ENCODE results near the gene FAM83B. TPM values are rescaled to one million over a fixed set of nuclear protein-coding genes. Genes with fewer than 3 reads are reported as not detected.

The FAM83B gene
- total and polyA plus RNA-seq, 2 donors (not counting 3 experiments of a cell fraction or from before 2014, with no cell fraction given) = not detected

DNA sequence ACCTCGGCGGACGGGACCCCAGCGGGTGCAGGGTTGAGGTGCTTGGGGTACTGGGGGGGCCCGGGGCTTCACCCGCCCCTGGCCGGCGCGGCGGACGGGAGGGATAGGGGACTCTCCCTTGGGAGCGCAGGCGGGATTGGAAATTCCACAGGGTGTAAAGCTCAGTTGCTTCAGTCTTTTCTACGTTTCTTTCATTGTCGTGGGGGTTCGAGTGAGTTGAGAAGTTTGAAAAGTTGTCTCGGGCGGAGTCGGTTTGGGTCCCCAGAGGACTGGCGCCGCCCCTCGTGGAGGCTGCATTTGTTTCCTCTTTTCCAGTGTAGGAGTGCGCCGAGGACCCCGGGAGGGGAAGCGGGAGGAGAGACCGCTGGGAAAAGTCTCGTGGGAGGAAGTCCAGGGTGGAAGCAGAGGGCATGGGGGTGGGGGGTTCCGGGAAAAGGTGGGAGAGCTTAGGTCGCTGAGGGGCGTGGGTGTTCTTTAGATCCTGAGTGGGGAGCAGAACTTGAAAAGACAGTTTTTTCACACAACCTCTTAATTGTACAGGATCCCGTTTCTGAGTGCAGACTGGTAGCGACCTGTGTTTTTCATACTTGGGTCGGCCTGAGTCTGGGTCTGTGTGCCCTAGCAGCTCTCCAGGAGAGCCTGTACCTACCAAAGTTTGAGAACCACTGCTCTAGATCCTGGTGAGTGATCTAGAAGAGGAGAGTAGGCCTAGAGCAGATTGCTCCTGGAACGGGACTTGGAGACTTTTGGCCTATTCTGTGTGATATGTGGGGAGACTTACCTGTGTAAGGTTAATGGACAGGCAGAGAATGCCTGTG, 495 bp downstream of the FAM83B start:
- TF ChIP-seq EZH2 (IDR thresholded peaks at IDR 0.05; ENCODE audit: borderline replicate concordance, low read depth, low read length, severe bottlenecking) (peak; percentile 68), MAX (IDR thresholded peaks at IDR 0.05; ENCODE audit: insufficient read depth, insufficient read length) (no peak), MYC (IDR thresholded peaks at IDR 0.05; ENCODE audit: low read depth, low read length) (no peak), FOS (IDR thresholded peaks at IDR 0.05; ENCODE audit: borderline replicate concordance, insufficient read depth, low read length) (no peak)
- Histone ChIP-seq H3K27me3 (ENCODE audit: control insufficient read depth in 2 of 2, insufficient read depth in 2 of 2, low read length in 2 of 2) (peaks cover 12 to 27% of the 10 kb centered on the region in 2 experiments), H3K9me3 (replicated peaks; ENCODE audit: control insufficient read depth, insufficient read depth, low read length) (no peaks in the 10 kb centered on the region), H3K9me1 (replicated peaks; ENCODE audit: control insufficient read depth, extremely low read depth, insufficient read depth, low read length) (no peaks in the 10 kb centered on the region), H3K27ac (ENCODE audit: insufficient read depth, low read depth, low read length) (no peak overlapping the region), H3K36me3 (ENCODE audit: control insufficient read depth in 2 of 2, extremely low read depth in 1 of 2, insufficient read depth in 2 of 2, low read length in 2 of 2) (no peaks in the 10 kb centered on the region), H2AFZ (ENCODE audit: low read depth, low read length) (no peak overlapping the region), H3K4me2 (ENCODE audit: insufficient read depth, low read length) (no peak overlapping the region), H3K9ac (replicated peaks; ENCODE audit: extremely low read depth, insufficient read depth, low read length) (no peak overlapping the region), H4K20me1 (replicated peaks; ENCODE audit: control insufficient read depth, extremely low read depth, insufficient read depth, low read length) (no peaks in the 10 kb centered on the region), H3K79me2 (ENCODE audit: control insufficient read depth, insufficient read depth, low read length) (no peaks in the 10 kb centered on the region), H3K4me3 (replicated peaks in 1 of 3; ENCODE audit: insufficient read depth in 1 of 3, low read depth in 1 of 3, low read length in 3 of 3) (no peak overlapping the region), H3K4me1 (ENCODE audit: control insufficient read depth, extremely low read depth, insufficient read depth, low read length) (no peaks in the 10 kb centered on the region)
- DNase-seq (ENCODE audit: low read depth, low spot score) (no peak), FAIRE-seq (no peak)
- intact Hi-C loops (cut with micrococcal nuclease) = no loop called here
- BruUV-seq (replicated peaks) = no TSS peak
- CTCF ChIA-PET = no interaction called here
- POLR2A ChIA-PET = no interaction called here
- dilution Hi-C loops (cut with MboI; ENCODE audit: extremely low pct_ligation_motif_present, low sequenced_read_pairs) = no loop called here

DNA sequence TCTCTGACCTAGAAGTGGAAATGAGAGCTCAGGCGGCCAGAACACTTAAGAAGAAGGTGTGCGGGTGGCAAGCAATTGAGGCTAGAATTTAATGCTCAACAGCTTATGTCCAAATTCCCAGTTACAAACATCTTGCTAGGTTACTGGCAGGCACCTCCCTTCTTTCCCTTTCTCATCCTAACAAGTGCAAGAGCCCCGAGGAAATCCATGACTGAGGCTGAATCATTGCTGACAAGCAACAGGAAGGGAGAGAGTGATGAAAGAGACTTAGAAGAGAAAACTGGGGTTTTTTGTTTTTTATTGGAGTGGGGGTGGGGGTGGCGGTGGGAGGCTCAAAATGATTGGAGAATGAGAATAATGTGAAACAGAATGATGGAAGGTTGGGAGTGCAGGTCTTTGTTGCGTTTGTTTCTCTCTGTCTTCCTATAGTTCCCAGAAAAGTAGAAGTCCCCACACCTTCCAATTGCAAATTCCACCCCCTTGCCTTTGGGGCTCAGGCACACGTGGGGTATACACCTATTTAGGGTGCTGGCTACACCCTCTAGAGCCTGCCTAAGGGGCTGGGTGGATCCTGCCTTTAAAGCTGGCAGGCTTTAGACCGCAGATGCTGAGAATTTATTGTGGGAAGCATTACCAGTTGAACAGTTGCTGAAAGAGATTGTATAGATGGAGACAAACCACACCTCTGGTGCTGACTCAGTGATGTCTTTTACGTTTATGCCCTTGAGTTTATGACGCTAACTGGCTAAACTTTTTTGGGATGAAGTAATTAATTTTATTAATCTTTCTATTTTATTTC, 1.4 kb downstream of the FAM83B start:
- intact Hi-C loops (cut with micrococcal nuclease) (no loop called here), dilution Hi-C loops (cut with MboI; ENCODE audit: extremely low pct_ligation_motif_present, low sequenced_read_pairs) (no loop called here)
- CTCF ChIA-PET = interaction anchor here (1.5 kb wide), 1 partner anchor 11 kb away, joined by 3 read pairs; no protein-coding TSS in a partner anchor
- H3K79me2 ChIP-seq (ENCODE audit: control insufficient read depth, insufficient read depth, low read length) = no peaks in the 10 kb centered on the region
- H2AFZ ChIP-seq (ENCODE audit: low read depth, low read length) = no peak overlapping the region
- BruUV-seq (replicated peaks) = no TSS peak
- POLR2A ChIA-PET = no interaction called here
- H3K4me2 ChIP-seq (ENCODE audit: insufficient read depth, low read length) = no peak overlapping the region
- H3K9ac ChIP-seq (replicated peaks; ENCODE audit: extremely low read depth, insufficient read depth, low read length) = no peak overlapping the region
- no peak overlapping the region for H3K27ac ChIP-seq (ENCODE audit: insufficient read depth, low read depth, low read length)
- no peaks in the 10 kb centered on the region for H3K4me1 ChIP-seq (ENCODE audit: control insufficient read depth, extremely low read depth, insufficient read depth, low read length)
- H4K20me1 ChIP-seq (replicated peaks; ENCODE audit: control insufficient read depth, extremely low read depth, insufficient read depth, low read length) = no peaks in the 10 kb centered on the region
- no peak overlapping the region for H3K4me3 ChIP-seq (replicated peaks in 1 of 3; ENCODE audit: insufficient read depth in 1 of 3, low read depth in 1 of 3, low read length in 3 of 3)
- no peak for TF ChIP-seq POLR2AphosphoS5 (IDR thresholded peaks at IDR 0.05; ENCODE audit: insufficient read depth, low read depth, low read length)
- no peak for TF ChIP-seq POLR2A (IDR thresholded peaks at IDR 0.05; ENCODE audit: low read depth, low read length)
- TF ChIP-seq GATA2 (IDR thresholded peaks at IDR 0.05; ENCODE audit: insufficient read depth, insufficient read length, low read depth, low read length) = no peak
- no peak for TF ChIP-seq MYC (IDR thresholded peaks at IDR 0.05; ENCODE audit: low read depth, low read length)
- no peak for TF ChIP-seq MAX (IDR thresholded peaks at IDR 0.05; ENCODE audit: insufficient read depth, insufficient read length)
- no peak for TF ChIP-seq FOS (IDR thresholded peaks at IDR 0.05; ENCODE audit: borderline replicate concordance, insufficient read depth, low read length)
- TF ChIP-seq EZH2 (IDR thresholded peaks at IDR 0.05; ENCODE audit: borderline replicate concordance, low read depth, low read length, severe bottlenecking) = no peak
- TF ChIP-seq JUN (IDR thresholded peaks at IDR 0.05; ENCODE audit: borderline replicate concordance, insufficient read depth, insufficient read length, low read depth) = no peak
- TF ChIP-seq CTCF (IDR thresholded peaks at IDR 0.05; ENCODE audit: extremely low read depth in 1 of 2, insufficient read depth in 1 of 2, low read depth in 1 of 2, low read length in 2 of 2) = no peak
- DNase-seq (ENCODE audit: low read depth, low spot score) = no peak
- H3K36me3 ChIP-seq (ENCODE audit: control insufficient read depth in 2 of 2, extremely low read depth in 1 of 2, insufficient read depth in 2 of 2, low read length in 2 of 2) = no peaks in the 10 kb centered on the region
- no peak for FAIRE-seq
- no peaks in the 10 kb centered on the region for H3K9me1 ChIP-seq (replicated peaks; ENCODE audit: control insufficient read depth, extremely low read depth, insufficient read depth, low read length)
- no peaks in the 10 kb centered on the region for H3K9me3 ChIP-seq (replicated peaks; ENCODE audit: control insufficient read depth, insufficient read depth, low read length)
- peaks cover 12 to 27% of the 10 kb centered on the region in 2 experiments for H3K27me3 ChIP-seq (ENCODE audit: control insufficient read depth in 2 of 2, insufficient read depth in 2 of 2, low read length in 2 of 2)

Measured in endothelial cell of umbilical vein (primary cell).